Neural cell (in vitro differentiated cells): ENCODE data around the gene TROAP. TPM values are rescaled to one million over a fixed set of nuclear protein-coding genes. Genes with fewer than 3 reads are reported as not detected.
"Not testable (repeated sequence)": the region's sequence is repeated elsewhere in the genome, so short reads cannot be mapped to it uniquely, and the experiment has no call there.

Experiments
- H2AFZ ChIP-seq: fragments of 200-600, 300-800 bp; sonication (generic), shearing (Covaris generic); 2 replicates; pipeline ENCODE4 v1.6.0; 2014; ENCODE audit warnings: low read depth, mild to moderate bottlenecking, antibody characterized with exemption, low read length, moderate library complexity
- H3F3A ChIP-seq: fragments of 200-600 bp; shearing (Covaris generic); 2 replicates; pipeline ENCODE4 v1.6.1; 2016; ENCODE audit warnings: mild to moderate bottlenecking, moderate library complexity, mixed read lengths, antibody characterized with exemption, low read length; ENCODE audit not compliant: insufficient read depth, poor library complexity, severe bottlenecking
- H3K27ac ChIP-seq: fragments of 200-600, 300-800 bp; sonication (generic), shearing (Covaris generic); 2 replicates; pipeline ENCODE4 v1.5.1; 2014; ENCODE audit warnings: mild to moderate bottlenecking, low read length, moderate library complexity
- H3K27me3 ChIP-seq: fragments of 300-800, 200-600 bp; sonication (generic), shearing (Covaris generic); 2 replicates; pipeline ENCODE4 v1.6.0; 2014; ENCODE audit warnings: mild to moderate bottlenecking, low read depth, low read length, moderate library complexity; ENCODE audit not compliant: insufficient read depth
- H3K36me3 ChIP-seq: fragments of 300-800, 200-600 bp; sonication (generic), shearing (Covaris generic); 2 replicates; pipeline ENCODE4 v1.5.1; 2014; ENCODE audit warnings: mild to moderate bottlenecking, antibody characterized with exemption, low read length, moderate library complexity; ENCODE audit not compliant: insufficient read depth
- H3K4me2 ChIP-seq: fragments of 300-800, 200-600 bp; sonication (generic), shearing (Covaris generic); 2 replicates; pipeline ENCODE4 v1.6.0; 2014; ENCODE audit warnings: mild to moderate bottlenecking, low read length
- H3K4me3 ChIP-seq: fragments of 300-800, 200-600 bp; sonication (generic), shearing (Covaris generic); 2 replicates; pipeline ENCODE4 v1.5.1; 2014; ENCODE audit warnings: mild to moderate bottlenecking, low read length, moderate library complexity
- H3K79me2 ChIP-seq: fragments of 200-600 bp; shearing (Covaris generic); replicated peaks from 2 replicates; pipeline ENCODE4 v1.6.0; 2014; ENCODE audit warnings: mild to moderate bottlenecking, low read length, moderate library complexity; ENCODE audit not compliant: insufficient read depth
- H3K9ac ChIP-seq: fragments of 300-800, 200-600 bp; sonication (generic), shearing (Covaris generic); 2 replicates; pipeline ENCODE4 v1.6.1; 2016; ENCODE audit warnings: mild to moderate bottlenecking, low read length, mixed read lengths
- H3K9me2 ChIP-seq: fragments of 200-600 bp; shearing (Covaris generic); 2 replicates; pipeline ENCODE4 v1.6.1; 2016; ENCODE audit warnings: mild to moderate bottlenecking, low read length, mixed read lengths; ENCODE audit not compliant: insufficient read depth
- H3K9me3 ChIP-seq: fragments of 200-600, 300-800 bp; sonication (generic), shearing (Covaris generic); 2 replicates; pipeline ENCODE4 v1.6.1; 2016; ENCODE audit warnings: mild to moderate bottlenecking, mixed run types, low read length, moderate library complexity, mixed read lengths
- H4K20me1 ChIP-seq: fragments of 200-600 bp; shearing (Covaris generic); 2 replicates; pipeline ENCODE4 v1.6.1; 2016; ENCODE audit warnings: mild to moderate bottlenecking, mixed run types; ENCODE audit not compliant: insufficient read depth
- EP300 ChIP-seq: fragments of 450-650 bp; conservative IDR thresholded peaks from 2 replicates; pipeline ENCODE4 v1.6.1; 2014; ENCODE audit warnings: antibody characterized with exemption, mild to moderate bottlenecking, moderate library complexity; ENCODE audit not compliant: poor library complexity, severe bottlenecking
- EZH2 ChIP-seq: fragments of 200-600, 300-800 bp; shearing (Covaris generic), sonication (generic); IDR thresholded peaks from 2 replicates; pipeline ENCODE4 v1.6.1; 2014; ENCODE audit warnings: antibody characterized with exemption, low read length, borderline replicate concordance, mild to moderate bottlenecking; ENCODE audit not compliant: insufficient read depth, poor library complexity, severe bottlenecking
- MXI1 ChIP-seq: fragments of 450-650 bp; conservative IDR thresholded peaks from 2 replicates; pipeline ENCODE4 v1.6.1; 2014; ENCODE audit warnings: antibody characterized with exemption, mild to moderate bottlenecking; ENCODE audit not compliant: poor library complexity, severe bottlenecking
- POLR2AphosphoS5 ChIP-seq: IDR thresholded peaks from 2 replicates; pipeline ENCODE4 v1.6.1; 2012
- RAD21 ChIP-seq: fragments of 450-650 bp; conservative IDR thresholded peaks from 2 replicates; pipeline ENCODE4 v1.6.1; 2014; ENCODE audit warnings: antibody characterized with exemption, mild to moderate bottlenecking, moderate library complexity
- REST ChIP-seq: IDR thresholded peaks from 2 replicates; pipeline ENCODE4 v1.6.1; 2012; ENCODE audit warnings: borderline replicate concordance
- SMC3 ChIP-seq: fragments of 450-650 bp; conservative IDR thresholded peaks from 2 replicates; pipeline ENCODE4 v1.6.1; 2014; ENCODE audit warnings: antibody characterized with exemption, mild to moderate bottlenecking, moderate library complexity; ENCODE audit not compliant: poor library complexity
- TAF1 ChIP-seq: IDR thresholded peaks from 2 replicates; pipeline ENCODE4 v1.6.1; 2012; ENCODE audit warnings: low read depth
- polyA plus RNA-seq: library from polyadenylated mRNA; depleted of rRNA; stranded (reverse); fragments of >200 nt; gene quantifications from 2 replicates; pipeline ENCODE4 v1.2.3, GENCODE V29; 2014
- TF ChIP-seq, protein P1 (sequence below): fragments of 450-650 bp; IDR thresholded peaks from 2 replicates; pipeline ENCODE4 v1.5.1; 2014; ENCODE audit warnings: antibody characterized with exemption, mild to moderate bottlenecking, moderate library complexity; ENCODE audit not compliant: poor library complexity, severe bottlenecking

The TROAP gene
- polyA plus RNA-seq, 1 donor from 2014 or later: 1.3 TPM

DNA sequence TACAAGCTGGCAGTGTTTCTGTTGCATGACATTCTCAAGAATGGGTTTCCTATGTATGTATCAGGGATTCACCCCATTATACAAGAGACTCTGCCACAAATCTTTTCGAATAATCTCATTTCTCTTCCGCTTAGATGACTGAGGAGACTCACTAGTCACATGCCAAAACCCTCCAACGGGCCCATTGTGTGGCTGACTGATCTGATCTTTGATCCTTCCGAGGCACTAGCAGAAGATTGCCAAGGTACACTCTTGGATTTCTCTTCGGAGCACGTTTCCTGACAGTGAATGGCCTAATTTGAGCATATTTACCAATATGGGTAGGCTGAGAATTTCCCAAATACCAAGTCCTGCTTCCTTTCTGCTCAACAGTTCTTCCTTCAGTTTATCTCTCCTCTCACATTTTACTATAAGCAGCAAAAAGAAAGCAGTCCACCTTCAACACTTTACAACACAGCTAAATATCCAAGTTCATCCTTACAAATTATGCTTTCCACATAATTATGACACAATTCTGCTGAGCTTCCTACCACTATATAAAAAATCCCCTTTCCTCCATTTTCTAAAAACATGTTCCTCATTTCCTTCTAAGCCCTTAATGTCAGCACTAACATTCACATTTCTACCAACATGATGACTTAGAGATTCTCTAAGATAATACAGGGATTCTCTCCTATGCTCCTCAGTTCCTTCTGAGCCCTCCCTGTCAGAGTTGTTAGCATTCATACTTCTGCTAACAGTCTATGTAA lies 17.1 kb upstream of the TROAP start:
- Histone ChIP-seq H3K79me2 (no peaks in the 10 kb centered on the region), H3K9me3 (no peaks in the 10 kb centered on the region), H3K9ac (no peak overlapping the region), H3K36me3 (no peaks in the 10 kb centered on the region), H3F3A (no peaks in the 10 kb centered on the region), H3K9me2 (no peaks in the 10 kb centered on the region), H2AFZ (no peak overlapping the region), H3K4me3 (no peak overlapping the region), H3K27me3 (peaks cover 2% of the 10 kb centered on the region), H3K27ac (no peak overlapping the region), H3K4me2 (no peak overlapping the region), H4K20me1 (no peaks in the 10 kb centered on the region)
- TF ChIP-seq, protein P1, sequence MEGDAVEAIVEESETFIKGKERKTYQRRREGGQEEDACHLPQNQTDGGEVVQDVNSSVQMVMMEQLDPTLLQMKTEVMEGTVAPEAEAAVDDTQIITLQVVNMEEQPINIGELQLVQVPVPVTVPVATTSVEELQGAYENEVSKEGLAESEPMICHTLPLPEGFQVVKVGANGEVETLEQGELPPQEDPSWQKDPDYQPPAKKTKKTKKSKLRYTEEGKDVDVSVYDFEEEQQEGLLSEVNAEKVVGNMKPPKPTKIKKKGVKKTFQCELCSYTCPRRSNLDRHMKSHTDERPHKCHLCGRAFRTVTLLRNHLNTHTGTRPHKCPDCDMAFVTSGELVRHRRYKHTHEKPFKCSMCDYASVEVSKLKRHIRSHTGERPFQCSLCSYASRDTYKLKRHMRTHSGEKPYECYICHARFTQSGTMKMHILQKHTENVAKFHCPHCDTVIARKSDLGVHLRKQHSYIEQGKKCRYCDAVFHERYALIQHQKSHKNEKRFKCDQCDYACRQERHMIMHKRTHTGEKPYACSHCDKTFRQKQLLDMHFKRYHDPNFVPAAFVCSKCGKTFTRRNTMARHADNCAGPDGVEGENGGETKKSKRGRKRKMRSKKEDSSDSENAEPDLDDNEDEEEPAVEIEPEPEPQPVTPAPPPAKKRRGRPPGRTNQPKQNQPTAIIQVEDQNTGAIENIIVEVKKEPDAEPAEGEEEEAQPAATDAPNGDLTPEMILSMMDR: no peak

DNA sequence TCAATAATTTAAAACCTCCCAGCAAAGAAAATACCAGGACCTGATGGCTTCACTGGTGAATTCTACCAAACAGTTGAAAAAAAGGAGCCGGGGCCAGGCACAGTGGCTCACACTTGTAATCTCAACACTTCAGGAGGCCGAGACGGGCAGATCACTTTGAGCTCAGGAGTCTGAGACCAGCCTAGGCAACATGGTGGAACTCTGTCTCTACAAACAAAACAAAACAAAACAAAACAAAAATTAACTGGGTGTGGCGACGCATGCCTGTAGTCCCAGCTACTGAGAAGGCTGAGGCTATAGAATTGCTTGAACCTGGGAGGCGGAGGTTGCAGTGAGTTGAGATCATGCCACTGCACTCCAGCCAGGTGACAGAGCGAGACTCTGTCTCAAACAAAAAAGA lies 13.7 kb upstream of the TROAP start:
- no peak overlapping the region for H2AFZ ChIP-seq
- no peaks in the 10 kb centered on the region for H4K20me1 ChIP-seq
- no peaks in the 10 kb centered on the region for H3F3A ChIP-seq
- TF ChIP-seq EP300 (no peak), REST (no peak), MXI1 (no peak), POLR2AphosphoS5 (no peak), RAD21 (no peak), TAF1 (no peak), EZH2 (no peak), SMC3 (no peak)
- TF ChIP-seq, protein P1: no peak
- no peak overlapping the region for H3K27ac ChIP-seq
- H3K27me3 ChIP-seq: no peaks in the 10 kb centered on the region
- no peak overlapping the region for H3K9ac ChIP-seq
- H3K4me2 ChIP-seq: no peak overlapping the region
- no peaks in the 10 kb centered on the region for H3K36me3 ChIP-seq
- H3K4me3 ChIP-seq: no peak overlapping the region
- H3K9me3 ChIP-seq: no peaks in the 10 kb centered on the region
- no peaks in the 10 kb centered on the region for H3K79me2 ChIP-seq
- no peaks in the 10 kb centered on the region for H3K9me2 ChIP-seq

GRCh38 chr12:49310451-49311000 lies 12.5 kb upstream of the TROAP start:
- not testable (repeated sequence) for H3K27me3 ChIP-seq, H3K4me2 ChIP-seq, H3K79me2 ChIP-seq, H3K9ac ChIP-seq, H4K20me1 ChIP-seq, H3K36me3 ChIP-seq, H3F3A ChIP-seq, H2AFZ ChIP-seq, H3K4me3 ChIP-seq, H3K9me3 ChIP-seq, H3K9me2 ChIP-seq, H3K27ac ChIP-seq
